Neural cell (in vitro differentiated cells): ENCODE measurements around the gene CFAP300. TPM values are rescaled to one million over a fixed set of nuclear protein-coding genes. Genes with fewer than 3 reads are reported as not detected.

Experiments used
- H2AFZ ChIP-seq: fragments of 200-600, 300-800 bp; sonication (generic), shearing (Covaris generic); 2 replicates; pipeline ENCODE4 v1.6.0; 2014; ENCODE audit warnings: low read depth, mild to moderate bottlenecking, antibody characterized with exemption, low read length, moderate library complexity
- H3F3A ChIP-seq: fragments of 200-600 bp; shearing (Covaris generic); 2 replicates; pipeline ENCODE4 v1.6.1; 2016; ENCODE audit warnings: mild to moderate bottlenecking, moderate library complexity, mixed read lengths, antibody characterized with exemption, low read length; ENCODE audit not compliant: insufficient read depth, poor library complexity, severe bottlenecking
- H3K27ac ChIP-seq: fragments of 200-600, 300-800 bp; sonication (generic), shearing (Covaris generic); 2 replicates; pipeline ENCODE4 v1.5.1; 2014; ENCODE audit warnings: mild to moderate bottlenecking, low read length, moderate library complexity
- H3K27me3 ChIP-seq: fragments of 300-800, 200-600 bp; sonication (generic), shearing (Covaris generic); 2 replicates; pipeline ENCODE4 v1.6.0; 2014; ENCODE audit warnings: mild to moderate bottlenecking, low read depth, low read length, moderate library complexity; ENCODE audit not compliant: insufficient read depth
- H3K36me3 ChIP-seq: fragments of 300-800, 200-600 bp; sonication (generic), shearing (Covaris generic); 2 replicates; pipeline ENCODE4 v1.5.1; 2014; ENCODE audit warnings: mild to moderate bottlenecking, antibody characterized with exemption, low read length, moderate library complexity; ENCODE audit not compliant: insufficient read depth
- H3K4me2 ChIP-seq: fragments of 300-800, 200-600 bp; sonication (generic), shearing (Covaris generic); 2 replicates; pipeline ENCODE4 v1.6.0; 2014; ENCODE audit warnings: mild to moderate bottlenecking, low read length
- H3K4me3 ChIP-seq: fragments of 300-800, 200-600 bp; sonication (generic), shearing (Covaris generic); 2 replicates; pipeline ENCODE4 v1.5.1; 2014; ENCODE audit warnings: mild to moderate bottlenecking, low read length, moderate library complexity
- H3K79me2 ChIP-seq: fragments of 200-600 bp; shearing (Covaris generic); replicated peaks from 2 replicates; pipeline ENCODE4 v1.6.0; 2014; ENCODE audit warnings: mild to moderate bottlenecking, low read length, moderate library complexity; ENCODE audit not compliant: insufficient read depth
- H3K9ac ChIP-seq: fragments of 300-800, 200-600 bp; sonication (generic), shearing (Covaris generic); 2 replicates; pipeline ENCODE4 v1.6.1; 2016; ENCODE audit warnings: mild to moderate bottlenecking, low read length, mixed read lengths
- H3K9me2 ChIP-seq: fragments of 200-600 bp; shearing (Covaris generic); 2 replicates; pipeline ENCODE4 v1.6.1; 2016; ENCODE audit warnings: mild to moderate bottlenecking, low read length, mixed read lengths; ENCODE audit not compliant: insufficient read depth
- H3K9me3 ChIP-seq: fragments of 200-600, 300-800 bp; sonication (generic), shearing (Covaris generic); 2 replicates; pipeline ENCODE4 v1.6.1; 2016; ENCODE audit warnings: mild to moderate bottlenecking, mixed run types, low read length, moderate library complexity, mixed read lengths
- H4K20me1 ChIP-seq: fragments of 200-600 bp; shearing (Covaris generic); 2 replicates; pipeline ENCODE4 v1.6.1; 2016; ENCODE audit warnings: mild to moderate bottlenecking, mixed run types; ENCODE audit not compliant: insufficient read depth
- CTCF ChIP-seq: fragments of 450-650 bp; IDR thresholded peaks from 2 replicates; pipeline ENCODE4 v1.5.1; 2014; ENCODE audit warnings: antibody characterized with exemption, mild to moderate bottlenecking, moderate library complexity; ENCODE audit not compliant: poor library complexity, severe bottlenecking
- EP300 ChIP-seq: fragments of 450-650 bp; conservative IDR thresholded peaks from 2 replicates; pipeline ENCODE4 v1.6.1; 2014; ENCODE audit warnings: antibody characterized with exemption, mild to moderate bottlenecking, moderate library complexity; ENCODE audit not compliant: poor library complexity, severe bottlenecking
- EZH2 ChIP-seq: fragments of 200-600, 300-800 bp; shearing (Covaris generic), sonication (generic); IDR thresholded peaks from 2 replicates; pipeline ENCODE4 v1.6.1; 2014; ENCODE audit warnings: antibody characterized with exemption, low read length, borderline replicate concordance, mild to moderate bottlenecking; ENCODE audit not compliant: insufficient read depth, poor library complexity, severe bottlenecking
- MXI1 ChIP-seq: fragments of 450-650 bp; conservative IDR thresholded peaks from 2 replicates; pipeline ENCODE4 v1.6.1; 2014; ENCODE audit warnings: antibody characterized with exemption, mild to moderate bottlenecking; ENCODE audit not compliant: poor library complexity, severe bottlenecking
- POLR2AphosphoS5 ChIP-seq: IDR thresholded peaks from 2 replicates; pipeline ENCODE4 v1.6.1; 2012
- RAD21 ChIP-seq: fragments of 450-650 bp; conservative IDR thresholded peaks from 2 replicates; pipeline ENCODE4 v1.6.1; 2014; ENCODE audit warnings: antibody characterized with exemption, mild to moderate bottlenecking, moderate library complexity
- REST ChIP-seq: IDR thresholded peaks from 2 replicates; pipeline ENCODE4 v1.6.1; 2012; ENCODE audit warnings: borderline replicate concordance
- SMC3 ChIP-seq: fragments of 450-650 bp; conservative IDR thresholded peaks from 2 replicates; pipeline ENCODE4 v1.6.1; 2014; ENCODE audit warnings: antibody characterized with exemption, mild to moderate bottlenecking, moderate library complexity; ENCODE audit not compliant: poor library complexity
- TAF1 ChIP-seq: IDR thresholded peaks from 2 replicates; pipeline ENCODE4 v1.6.1; 2012; ENCODE audit warnings: low read depth
- polyA plus RNA-seq: library from polyadenylated mRNA; depleted of rRNA; stranded (reverse); fragments of >200 nt; gene quantifications from 2 replicates; pipeline ENCODE4 v1.2.3, GENCODE V29; 2014

The CFAP300 gene
- polyA plus RNA-seq, 1 donor from 2014 or later = not detected

GRCh38 chr11:102070766-102071165 is 23.5 kb downstream of the CFAP300 start:
- H3K27me3 ChIP-seq = no peaks in the 10 kb centered on the region
- H3K9ac ChIP-seq = no peak overlapping the region
- TF ChIP-seq EP300 (no peak), EZH2 (no peak), REST (no peak), POLR2AphosphoS5 (no peak), RAD21 (no peak), MXI1 (no peak)
- H3K79me2 ChIP-seq = no peaks in the 10 kb centered on the region
- H3K4me3 ChIP-seq = no peak overlapping the region
- H3K36me3 ChIP-seq = no peaks in the 10 kb centered on the region
- H3F3A ChIP-seq = no peaks in the 10 kb centered on the region
- no peaks in the 10 kb centered on the region for H3K9me3 ChIP-seq
- H4K20me1 ChIP-seq = no peaks in the 10 kb centered on the region
- H2AFZ ChIP-seq = no peak overlapping the region
- no peaks in the 10 kb centered on the region for H3K9me2 ChIP-seq
- no peak overlapping the region for H3K27ac ChIP-seq
- H3K4me2 ChIP-seq = no peak overlapping the region

- no peak overlapping the region for H3K4me2 ChIP-seq
- no peak overlapping the region for H3K9ac ChIP-seq
- H3K4me3 ChIP-seq = no peak overlapping the region
- no peaks in the 10 kb centered on the region for H3K27me3 ChIP-seq
- H2AFZ ChIP-seq = no peak overlapping the region
- H3K9me2 ChIP-seq = no peaks in the 10 kb centered on the region
- H3K9me3 ChIP-seq = no peaks in the 10 kb centered on the region
- H3K36me3 ChIP-seq = no peaks in the 10 kb centered on the region
- no peaks in the 10 kb centered on the region for H4K20me1 ChIP-seq
- no peak overlapping the region for H3K27ac ChIP-seq
- H3F3A ChIP-seq = no peaks in the 10 kb centered on the region
- H3K79me2 ChIP-seq = no peaks in the 10 kb centered on the region
- TF ChIP-seq EZH2 (no peak), MXI1 (no peak), REST (no peak), EP300 (no peak), POLR2AphosphoS5 (no peak), RAD21 (no peak), CTCF (no peak), SMC3 (no peak), TAF1 (no peak)
Observed at GRCh38 chr11:102071497-102072472, 24.5 kb downstream of the CFAP300 start.
